PC-3 (cell line): ENCODE measurements around the gene PDC. TPM values are rescaled to one million over a fixed set of nuclear protein-coding genes. Genes with fewer than 3 reads are reported as not detected.
A peak's percentile ranks its signal among the peaks of the same experiment; 100 is the strongest.

Experiments used
- ATAC-seq: fragments of 200-7000 bp; cut with Tn5 transposase; 2 replicates; pipeline ENCODE4 v1.9.1; 2020; ENCODE audit warnings: mild to moderate bottlenecking, moderate library complexity
- BruUV-seq: library from RNA; stranded (reverse); fragments of 400-500 nt; replicated peaks from 2 replicates; lab custom pipeline; 2021; lab: Mats Ljungman, UMichigan
- CTCF ChIA-PET: fragments of 300-600 bp; sonication (Branson Sonifier 250); formaldehyde crosslinking; loops from one replicate; lab custom pipeline; 2022; ENCODE audit warnings: antibody characterized with exemption; lab: Charles Lee
- POLR2A ChIA-PET: fragments of 300-600 bp; sonication (Branson Sonifier 250); formaldehyde crosslinking; loops from one replicate; lab custom pipeline; 2022; ENCODE audit warnings: antibody characterized with exemption; ENCODE audit not compliant: unreplicated experiment; lab: Charles Lee
- DNase-seq: peaks from one replicate; pipeline ENCODE4 v3.0.0-alpha.2; 2015
- H2AFZ ChIP-seq: fragments of 300-600 bp; sonication (generic); 2 replicates; pipeline ENCODE4 v1.6.0; 2016; ENCODE audit warnings: antibody characterized with exemption, low read length
- H3F3A ChIP-seq: fragments of 300-600 bp; sonication (generic); one replicate; pipeline ENCODE4 v1.6.0; 2017; ENCODE audit warnings: antibody characterized with exemption, low read length, control low read depth, mild to moderate bottlenecking; ENCODE audit not compliant: unreplicated experiment
- H3K27ac ChIP-seq: fragments of 300-600 bp; sonication (generic); 2 replicates; pipeline ENCODE4 v1.5.1; 2016; ENCODE audit warnings: mild to moderate bottlenecking, low read length
- H3K27me3 ChIP-seq: fragments of 300-600 bp; sonication (generic); 2 replicates; pipeline ENCODE4 v1.6.1; 2016; ENCODE audit warnings: low read length, mixed read lengths
- H3K36me3 ChIP-seq: fragments of 300-600 bp; sonication (generic); 2 replicates; pipeline ENCODE4 v1.6.1; 2016; ENCODE audit warnings: low read depth, mixed run types, low read length, mixed read lengths
- H3K4me1 ChIP-seq: fragments of 300-600 bp; sonication (generic); 2 replicates; pipeline ENCODE4 v1.5.1; 2016; ENCODE audit warnings: low read length; ENCODE audit not compliant: insufficient read depth
- H3K4me2 ChIP-seq: fragments of 300-600 bp; sonication (generic); 2 replicates; pipeline ENCODE4 v1.6.0; 2016; ENCODE audit warnings: low read length
- H3K4me3 ChIP-seq: fragments of 300-600 bp; sonication (generic); 2 replicates; pipeline ENCODE4 v1.5.1; 2016; ENCODE audit warnings: mild to moderate bottlenecking, low read length, mixed read lengths
- H3K79me2 ChIP-seq: fragments of 300-600 bp; sonication (generic); 2 replicates; pipeline ENCODE4 v1.6.1; 2017; ENCODE audit warnings: low read length, mixed read lengths
- H3K9ac ChIP-seq: fragments of 300-600 bp; sonication (generic); 2 replicates; pipeline ENCODE4 v1.6.0; 2016; ENCODE audit warnings: mild to moderate bottlenecking, low read length
- H3K9me2 ChIP-seq: fragments of 300-600 bp; sonication (generic); replicated peaks from 2 replicates; pipeline ENCODE4 v1.6.1; 2016; ENCODE audit warnings: mixed run types, low read length, mixed read lengths
- H3K9me3 ChIP-seq: fragments of 300-600 bp; sonication (generic); 2 replicates; pipeline ENCODE4 v1.6.1; 2016; ENCODE audit warnings: low read length, mixed read lengths
- H4K20me1 ChIP-seq: fragments of 300-600 bp; sonication (generic); 2 replicates; pipeline ENCODE4 v1.6.1; 2016; ENCODE audit warnings: low read length, mixed read lengths
- CTCF ChIP-seq: fragments of 300-600 bp; sonication (generic); conservative IDR thresholded peaks from 2 replicates; pipeline ENCODE4 v1.5.1; 2017; ENCODE audit warnings: antibody characterized with exemption, low read depth, mild to moderate bottlenecking, low read length
- EZH2 ChIP-seq: fragments of 300-600 bp; sonication (generic); IDR thresholded peaks from one replicate; pipeline ENCODE4 v1.6.1; 2017; ENCODE audit warnings: antibody characterized with exemption, mild to moderate bottlenecking, low read length; ENCODE audit not compliant: unreplicated experiment
- EZH2phosphoT487 ChIP-seq: fragments of 300-600 bp; sonication (generic); IDR thresholded peaks from 2 replicates; pipeline ENCODE4 v1.6.1; 2018; ENCODE audit warnings: mild to moderate bottlenecking, antibody characterized with exemption, low read length, borderline replicate concordance
- intact Hi-C: fragments of 100-400 bp; cut with micrococcal nuclease; formaldehyde crosslinking; loops from 2 replicates; pipeline ENCODE4 v1.9.0; 2023
- total RNA-seq: library from RNA; depleted of rRNA; stranded (reverse); fragments of >200 nt; gene quantifications from 2 replicates; pipeline ENCODE4 v1.2.3, GENCODE V29; 2014

PDC gene
- total RNA-seq, 1 experiment from 2014 or later: not detected

- peak overlapping the region; percentile 47 for H3K4me2 ChIP-seq
- H3K27ac ChIP-seq: peak overlapping the region; percentile 99
- no peaks in the 10 kb centered on the region for H4K20me1 ChIP-seq
- H3K27me3 ChIP-seq: no peaks in the 10 kb centered on the region
- no peaks in the 10 kb centered on the region for H3K9me3 ChIP-seq
- H3K9ac ChIP-seq: peak overlapping the region; percentile 84
- H3F3A ChIP-seq: no peaks in the 10 kb centered on the region
- no peak for TF ChIP-seq EZH2
- TF ChIP-seq CTCF: peak; percentile 40; the same call in 1 of the 2 replicates
- CTCF ChIA-PET: interaction anchor here (0.5 kb wide), 1 partner anchor 26 kb away, joined by 3 read pairs; no protein-coding TSS in a partner anchor
- no TSS peak for BruUV-seq
- ATAC-seq: peak; percentile 80
- H3K79me2 ChIP-seq: no peaks in the 10 kb centered on the region
- no peak overlapping the region for H3K4me3 ChIP-seq
- peak overlapping the region; percentile 16; the same call in 1 of the 2 replicates for H2AFZ ChIP-seq
- no peaks in the 10 kb centered on the region for H3K36me3 ChIP-seq
- H3K9me2 ChIP-seq: no peaks in the 10 kb centered on the region
- DNase-seq: peak; percentile 70
- intact Hi-C loops: loop anchor here (2.0 kb wide), 1 partner anchor 48 kb away; no protein-coding TSS in a partner anchor
- POLR2A ChIA-PET: interaction anchor here (0.8 kb wide), 1 partner anchor 12 kb away, joined by 5 read pairs; no protein-coding TSS in a partner anchor
- H3K4me1 ChIP-seq: peaks cover 34% of the 10 kb centered on the region
These were observed 26.2 kb upstream of the PDC start for GRCh38 chr1:186487163-186487562.

- peak overlapping the region; percentile 82 for H3K9ac ChIP-seq
- ATAC-seq (no peak), DNase-seq (no peak)
- H3K4me3 ChIP-seq: no peak overlapping the region
- peak overlapping the region; percentile 99 for H3K27ac ChIP-seq
- no peaks in the 10 kb centered on the region for H3K9me3 ChIP-seq
- H3K79me2 ChIP-seq: no peaks in the 10 kb centered on the region
- H3K4me1 ChIP-seq: peaks cover 32% of the 10 kb centered on the region
- H3K9me2 ChIP-seq: no peaks in the 10 kb centered on the region
- TF ChIP-seq CTCF (no peak), EZH2 (no peak), EZH2phosphoT487 (no peak)
- intact Hi-C loops: loop anchor here (2.0 kb wide), 1 partner anchor 49 kb away; no protein-coding TSS in a partner anchor
- H2AFZ ChIP-seq: no peak overlapping the region
- POLR2A ChIA-PET: interaction anchor here (0.6 kb wide), 1 partner anchor 1450 kb away, joined by 3 read pairs; no protein-coding TSS in a partner anchor
- no peaks in the 10 kb centered on the region for H3K27me3 ChIP-seq
- CTCF ChIA-PET: no interaction called here
- no peaks in the 10 kb centered on the region for H3F3A ChIP-seq
- no peaks in the 10 kb centered on the region for H4K20me1 ChIP-seq
- BruUV-seq: no TSS peak
- no peak overlapping the region for H3K4me2 ChIP-seq
- no peaks in the 10 kb centered on the region for H3K36me3 ChIP-seq
These were observed 25.1 kb upstream of the PDC start for GRCh38 chr1:186486061-186486460.

- no peak for DNase-seq
- H3K9ac ChIP-seq: peak overlapping the region; percentile 58; the same call in 1 of the 2 replicates
- H3K4me2 ChIP-seq: no peak overlapping the region
- peak overlapping the region; percentile 72 for H3K27ac ChIP-seq
- no peaks in the 10 kb centered on the region for H3K79me2 ChIP-seq
- CTCF ChIA-PET: no interaction called here
- no peak for ATAC-seq
- TF ChIP-seq EZH2phosphoT487: no peak
- POLR2A ChIA-PET: no interaction called here
- no TSS peak for BruUV-seq
- no peaks in the 10 kb centered on the region for H3F3A ChIP-seq
- no peaks in the 10 kb centered on the region for H3K27me3 ChIP-seq
- H3K4me3 ChIP-seq: no peak overlapping the region
- intact Hi-C loops: loop anchor here (5.0 kb wide), 1 partner anchor 81 kb away; no protein-coding TSS in a partner anchor
- no peaks in the 10 kb centered on the region for H3K9me3 ChIP-seq
- no peaks in the 10 kb centered on the region for H4K20me1 ChIP-seq
- peaks cover 30% of the 10 kb centered on the region for H3K4me1 ChIP-seq
- no peak overlapping the region for H2AFZ ChIP-seq
- no peaks in the 10 kb centered on the region for H3K9me2 ChIP-seq
- no peaks in the 10 kb centered on the region for H3K36me3 ChIP-seq
These were observed 22.6 kb upstream of the PDC start for GRCh38 chr1:186483561-186483960.
